Uterus (tissue), 2 donors: Measurements from ENCODE around the gene OSTM1.

Experiments used
- CTCF ChIP-seq, 4 experiments: fragments of 200-600 bp in 2 of 4; fragments of 450-650 bp in 2 of 4; sonication (generic) in 2 of 4; IDR thresholded peaks; one replicate each; pipeline ENCODE4 v1.5.1; 2016 to 2019; ENCODE audit warnings: antibody characterized with exemption in 4 of 4, mild to moderate bottlenecking in 2 of 4, moderate library complexity in 1 of 4
- POLR2A ChIP-seq, 2 donors: fragments of 450-650 bp; IDR thresholded peaks; one replicate each; pipeline ENCODE4 v1.6.1; 2016; ENCODE audit warnings: antibody characterized with exemption in 2 of 2, mild to moderate bottlenecking in 1 of 2, moderate library complexity in 1 of 2

GRCh38 chr6:108013787-108014439, 60.6 kb downstream of the OSTM1 start:
- TF ChIP-seq POLR2A (IDR thresholded peaks at IDR 0.05) (no peak), CTCF (IDR thresholded peaks at IDR 0.05) (no peak)
